Fibroblast of upper back skin (primary cell): ENCODE measurements around the gene ANKRD34A.
A peak's percentile ranks its signal among the peaks of the same experiment; 100 is the strongest.

ENCODE experiments used
- DNase-seq: peaks from one replicate; pipeline ENCODE4 v3.0.0-alpha.2; 2013

Gene ANKRD34A

DNA sequence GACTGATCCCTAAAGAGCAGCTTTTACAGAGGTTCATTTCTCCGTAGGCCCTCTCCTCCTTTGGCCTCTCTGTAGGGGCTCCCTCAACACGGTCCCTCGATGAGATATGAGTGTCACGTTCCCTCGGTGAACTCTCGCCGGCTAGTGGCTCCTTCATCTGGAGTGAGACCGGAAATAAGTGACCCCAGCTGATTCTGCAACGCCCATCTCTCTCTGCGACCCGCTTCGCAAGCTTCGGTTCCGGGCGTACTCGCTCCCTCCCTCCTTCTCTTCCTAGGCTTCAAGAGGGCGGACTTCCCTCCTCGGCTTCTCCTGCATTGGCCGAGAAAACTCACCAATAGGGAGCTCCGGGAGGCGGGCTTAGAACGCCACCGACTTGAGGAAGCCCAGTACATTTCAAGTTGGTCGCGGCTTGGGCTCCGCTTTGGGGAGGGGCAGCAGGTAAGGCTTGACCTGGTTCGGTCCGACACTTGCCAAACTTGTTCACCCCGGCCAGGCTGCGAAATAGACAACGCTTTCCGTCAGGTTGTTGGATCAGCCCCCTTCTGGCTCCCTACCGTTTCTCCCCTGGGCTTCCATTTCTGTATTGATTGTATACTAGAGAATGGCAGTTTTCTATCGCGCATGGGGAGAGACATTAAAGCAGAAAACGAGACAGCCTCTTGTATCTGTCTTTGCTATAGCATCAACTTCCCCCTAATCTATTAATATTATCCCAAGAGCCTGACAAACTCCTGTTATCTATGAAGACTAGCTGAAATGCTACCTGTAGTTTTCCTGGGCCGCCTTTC, at the start of gene ANKRD34A, which contains the start of gene POLR3GL:
TSS of gene ANKRD34A (minus strand) at position 248 of the 791 bp plus-strand sequence. CDS start 2,816 bp downstream, outside the sequence.
TSS of gene POLR3GL (plus strand) at position 363 of the 791 bp plus-strand sequence. CDS start 10,176 bp downstream, outside the sequence.
- peak; percentile 91 for DNase-seq

DNA sequence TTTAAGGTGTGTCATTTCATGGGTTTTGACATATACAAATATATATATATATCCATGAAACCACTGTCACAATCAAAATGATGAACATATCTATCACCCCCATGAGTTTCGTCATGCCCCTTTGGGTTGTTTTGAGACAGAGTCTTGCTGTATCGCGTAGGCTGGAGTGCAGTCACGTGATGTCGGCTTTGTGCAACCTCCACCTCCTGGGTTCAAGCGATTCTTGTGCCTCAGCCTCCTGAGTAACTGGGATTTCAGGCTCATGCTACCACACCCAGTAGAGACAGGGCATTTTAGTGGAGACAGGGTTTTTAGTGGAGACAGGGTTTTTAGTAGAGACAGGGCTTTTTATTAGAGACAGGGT, 49.2 kb upstream of the ANKRD34A start:
- no peak for DNase-seq

GRCh38 chr1:146012703-146013558, 48.6 kb upstream of the ANKRD34A start:
- DNase-seq, result peak; percentile 87

GRCh38 chr1:146010126-146010738, 45.9 kb upstream of the ANKRD34A start:
- no peak for DNase-seq

GRCh38 chr1:146007489-146008133, 43.2 kb upstream of the ANKRD34A start:
- DNase-seq, result no peak

DNA sequence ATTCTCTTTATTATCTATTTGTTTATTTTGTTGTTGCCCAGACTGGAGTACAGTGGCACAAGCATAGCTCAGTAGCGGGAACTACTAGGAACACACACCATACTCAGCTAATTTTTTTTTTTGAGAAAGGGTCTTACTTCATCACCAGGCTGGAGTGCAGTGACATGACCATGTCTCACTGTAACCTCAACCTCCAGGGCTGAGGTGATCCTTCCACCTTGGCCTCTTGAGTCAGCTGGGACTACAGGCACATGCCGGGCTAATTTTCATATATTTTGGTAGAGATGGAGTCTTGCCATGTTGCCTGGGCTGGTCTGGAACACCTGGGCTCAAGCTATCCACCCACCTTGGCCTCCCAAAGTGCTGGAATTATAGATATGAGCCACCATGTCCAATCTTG, 37.3 kb upstream of the ANKRD34A start:
- DNase-seq, result no peak

DNA sequence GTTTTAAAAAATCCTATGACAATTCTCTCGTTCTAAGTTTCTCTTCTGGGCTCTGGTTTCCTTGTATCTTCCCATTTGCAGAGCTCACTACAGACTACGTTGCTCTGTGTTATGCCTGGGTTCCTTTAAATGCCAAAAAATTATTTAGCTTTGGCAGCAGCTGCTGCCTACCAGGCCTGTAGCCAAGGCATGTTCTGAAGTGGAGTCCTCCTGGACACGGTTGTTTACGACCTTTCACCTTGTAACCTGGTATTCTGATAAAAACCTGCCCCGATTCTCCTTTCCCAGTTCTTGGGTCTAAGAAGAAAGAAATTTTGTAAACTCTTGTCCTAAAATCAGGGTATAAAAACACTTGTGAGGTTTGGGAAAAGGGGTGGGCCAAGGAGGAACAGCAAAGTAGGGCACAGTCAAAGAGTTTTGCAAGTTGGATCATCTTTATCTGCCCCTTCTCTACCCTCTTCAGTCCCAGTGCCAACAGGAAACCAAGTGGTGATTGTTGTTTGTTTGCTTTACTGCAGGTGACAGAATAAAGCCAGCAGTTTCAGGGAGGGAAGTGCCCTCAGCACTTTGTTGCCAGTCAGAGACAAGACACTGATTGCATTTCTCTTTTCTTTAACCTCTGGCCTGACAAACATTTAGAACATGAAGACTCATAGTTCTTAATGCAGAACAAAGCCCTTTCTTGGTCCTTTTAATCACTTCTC, 35.1 kb upstream of the ANKRD34A start:
- no peak for DNase-seq

- DNase-seq, result no peak
These were observed 33.3 kb upstream of the ANKRD34A start for GRCh38 chr1:145997718-145998023.

DNA sequence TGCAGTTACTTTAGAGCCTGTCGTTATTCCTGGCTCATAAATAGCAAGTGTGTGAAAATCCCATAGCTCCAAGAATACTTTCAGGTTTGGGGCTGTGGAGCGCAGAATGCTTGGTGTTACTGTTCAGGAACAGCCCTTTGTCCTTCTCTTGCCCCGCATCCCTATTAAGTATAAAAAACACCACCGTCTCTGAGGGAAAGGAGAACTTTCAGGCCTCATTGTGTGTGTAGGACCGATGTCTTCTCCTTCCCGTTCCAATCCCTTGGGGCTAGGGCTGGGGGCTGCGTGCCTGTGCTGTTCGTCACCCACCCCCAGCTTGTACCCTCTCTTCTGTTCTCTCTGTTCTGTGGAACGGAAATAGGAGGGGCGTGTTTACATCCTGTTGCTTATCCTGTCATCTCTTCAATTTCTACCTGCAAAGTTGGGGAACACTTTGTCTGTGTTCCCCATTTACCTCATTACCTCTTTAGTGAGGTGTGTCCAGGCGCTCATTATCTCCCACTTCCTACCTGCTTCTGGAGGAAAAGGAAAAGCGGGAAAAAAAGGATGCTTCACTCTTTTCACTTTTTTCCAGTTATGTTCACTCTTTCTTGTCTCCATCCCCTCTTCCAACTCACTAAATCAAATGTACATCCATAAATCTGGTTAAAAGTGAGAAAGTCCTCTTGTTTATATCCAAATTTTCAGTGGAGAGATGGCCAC, 32.8 kb upstream of the ANKRD34A start:
- DNase-seq, result peak; percentile 18

GRCh38 chr1:145996433-145997015, 32.1 kb upstream of the ANKRD34A start, which contains the start of gene TXNIP:
TSS of gene TXNIP (minus strand) at chr1:145996579. CDS start at chr1:145996266, 313 bp downstream.
- DNase-seq, result peak; percentile 97

DNA sequence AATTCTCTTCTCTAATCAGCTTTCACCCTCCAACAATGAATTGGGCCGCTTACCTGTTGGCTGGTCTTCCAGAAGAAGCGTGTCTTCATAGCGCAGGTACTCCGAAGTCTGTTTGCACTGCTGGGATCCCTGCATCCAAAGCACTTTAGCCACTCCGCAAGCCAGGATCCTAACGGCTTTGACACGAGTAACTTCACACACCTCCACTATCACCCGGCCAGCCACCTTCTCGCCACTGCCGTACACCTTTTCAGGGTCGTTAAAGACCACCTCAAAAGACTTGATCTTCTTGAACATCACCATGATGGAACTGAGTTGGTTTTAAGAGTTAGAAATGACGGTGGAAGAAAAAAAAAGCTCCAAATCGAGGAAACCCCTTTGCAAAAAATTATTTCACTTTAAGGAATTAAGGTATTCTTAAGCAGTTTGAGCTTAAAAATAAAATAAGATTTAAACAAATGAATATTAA, 31.6 kb upstream of the ANKRD34A start:
- DNase-seq, result no peak

- DNase-seq, result no peak
These were observed 30.9 kb upstream of the ANKRD34A start for GRCh38 chr1:145995148-145995881.

GRCh38 chr1:145994391-145995120, 30.2 kb upstream of the ANKRD34A start:
- no peak for DNase-seq

DNA sequence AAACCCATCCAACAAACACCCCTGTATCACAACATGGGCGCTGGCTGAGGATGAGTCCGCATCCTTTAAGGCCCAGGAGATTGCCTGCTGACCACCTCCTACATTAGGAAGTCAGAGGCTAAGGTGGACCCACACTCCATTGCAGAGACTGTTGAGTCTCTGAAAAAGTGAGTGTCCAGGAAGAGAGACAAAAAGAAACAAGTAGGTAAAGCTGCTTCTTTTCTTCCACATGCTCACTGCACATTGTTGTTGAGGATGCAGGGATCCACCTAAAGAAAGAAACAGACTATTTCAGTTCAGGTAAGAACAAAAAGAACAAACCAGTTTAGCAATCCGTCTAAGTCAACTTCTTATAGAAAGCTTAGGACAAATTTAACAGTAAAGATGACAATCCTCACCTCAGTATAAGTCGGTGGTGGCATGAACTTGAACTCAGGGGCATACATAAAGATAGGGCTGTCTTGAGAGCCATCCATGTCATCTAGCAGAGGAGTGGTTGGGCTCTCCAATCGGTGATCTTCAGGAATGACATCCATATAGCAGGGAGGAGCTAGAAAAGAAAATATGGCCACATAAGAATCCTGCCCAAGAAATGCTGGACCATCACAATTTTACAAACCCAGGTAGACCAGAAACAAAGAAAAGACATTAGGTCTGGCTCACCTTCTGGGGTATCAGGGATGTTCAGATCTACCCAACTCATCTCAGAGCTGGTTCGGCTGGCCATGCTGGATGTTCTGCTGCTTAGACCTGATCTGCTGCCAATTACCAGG, 29.4 kb upstream of the ANKRD34A start:
- no peak for DNase-seq

- DNase-seq, result no peak
These were observed 28.7 kb upstream of the ANKRD34A start for GRCh38 chr1:145992958-145993617.

- DNase-seq, result no peak
These were observed 28.1 kb upstream of the ANKRD34A start for GRCh38 chr1:145992502-145992936.

GRCh38 chr1:145991735-145992412, 27.5 kb upstream of the ANKRD34A start:
- DNase-seq, result peak; percentile 33
